CD4-positive, alpha-beta T cell (primary cell): ENCODE measurements around the gene AHCYL2. TPM values are rescaled to one million over a fixed set of nuclear protein-coding genes. Genes with fewer than 3 reads are reported as not detected.

ENCODE experiments used
- ATAC-seq: fragments of 200-7000 bp; cut with Tn5 transposase; one replicate; pipeline ENCODE4 v1.10.0; 2022; ENCODE audit warnings: mild to moderate bottlenecking; ENCODE audit not compliant: poor library complexity
- CTCF ChIA-PET: fragments of 350-600 bp; sonication (Branson Sonifier 250); formaldehyde crosslinking; loops from one replicate; lab custom pipeline; 2021; ENCODE audit warnings: antibody characterized with exemption, inconsistent platforms; lab: Charles Lee
- POLR2A ChIA-PET: fragments of 350-600 bp; sonication (Branson Sonifier 250); formaldehyde crosslinking; loops from one replicate; lab custom pipeline; 2021; ENCODE audit warnings: antibody characterized with exemption, inconsistent platforms; lab: Charles Lee
- DNase-seq, 14 experiments: peaks; one replicate each; pipeline ENCODE4 v3.0.0-alpha.2; 2013 to 2020; ENCODE audit warnings: mixed read lengths in 2 of 14
- H3K27ac ChIP-seq, 2 donors: one replicate each; pipeline versions ENCODE4 v1.5.1 to v1.7.0; 2013; ENCODE audit warnings: low read length in 2 of 2, low read depth in 1 of 2, mild to moderate bottlenecking in 1 of 2
- H3K27me3 ChIP-seq, 2 experiments: 1 replicate in 1 of 2; 2 replicates in 1 of 2; pipeline versions ENCODE4 v1.6.1 to v1.7.0; 2013; ENCODE audit warnings: low read length in 2 of 2, control low read depth in 1 of 2, mild to moderate bottlenecking in 1 of 2, moderate library complexity in 1 of 2; ENCODE audit not compliant: insufficient read depth in 2 of 2, control insufficient read depth in 1 of 2
- H3K36me3 ChIP-seq: one replicate; pipeline ENCODE4 v1.6.1; 2013; ENCODE audit warnings: low read length, control low read depth; ENCODE audit not compliant: insufficient read depth
- H3K4me1 ChIP-seq: one replicate; pipeline ENCODE4 v1.6.1; 2013; ENCODE audit warnings: low read length, control low read depth; ENCODE audit not compliant: insufficient read depth
- H3K4me3 ChIP-seq: one replicate; pipeline ENCODE4 v1.5.1; 2013; ENCODE audit warnings: mild to moderate bottlenecking, low read length, moderate library complexity
- H3K9me3 ChIP-seq, 2 experiments: 1 replicate in 1 of 2; 2 replicates in 1 of 2; pipeline versions ENCODE4 v1.6.1 to v1.7.0; 2013; ENCODE audit warnings: low read length in 2 of 2, mild to moderate bottlenecking in 2 of 2, control low read depth in 1 of 2, moderate library complexity in 1 of 2; ENCODE audit not compliant: control insufficient read depth in 1 of 2, insufficient read depth in 1 of 2
- H3K27ac Mint-ChIP-seq: one replicate; pipeline ENCODE4 v1.8.0; 2020; ENCODE audit warnings: mixed read lengths
- H3K27me3 Mint-ChIP-seq: one replicate; pipeline ENCODE4 v1.8.0; 2021; ENCODE audit warnings: mixed read lengths
- H3K36me3 Mint-ChIP-seq: one replicate; pipeline ENCODE4 v1.8.0; 2021; ENCODE audit warnings: low read depth, mixed read lengths
- H3K4me1 Mint-ChIP-seq: one replicate; pipeline ENCODE4 v1.8.0; 2021; ENCODE audit warnings: low read depth, mixed read lengths
- H3K4me3 Mint-ChIP-seq: one replicate; pipeline ENCODE4 v1.8.0; 2020; ENCODE audit warnings: mild to moderate bottlenecking, mixed read lengths
- H3K9me3 Mint-ChIP-seq: one replicate; pipeline ENCODE4 v1.8.0; 2020; ENCODE audit warnings: mixed read lengths
- intact Hi-C, 2 experiments: fragments of 100-400 bp; cut with DNase I in 1 of 2; cut with micrococcal nuclease in 1 of 2; formaldehyde crosslinking; loops; one replicate each; pipeline versions ENCODE4 v1.15.1 to v1.9.0; 2023 to 2025; cut with DNase I, micrococcal nuclease
- total RNA-seq, 174 experiments: library from RNA in 2 of 174; stranded (reverse) in 2 of 174; gene quantifications; one replicate each; pipeline ENCODE4 v1.2.3 and lab custom pipeline; 2021 to 2026
- TF ChIP-seq, protein P1 (sequence below): fragments of 200-600 bp; IDR thresholded peaks from one replicate; pipeline ENCODE4 v1.8.0; 2022; ENCODE audit warnings: antibody characterized with exemption, mild to moderate bottlenecking

Gene AHCYL2
- total RNA-seq, 2 experiments from 2014 or later = 5.8 to 6.0 TPM

GRCh38 chr7:129385116-129385515 is 160.3 kb downstream of the AHCYL2 start:
- Histone ChIP-seq H3K4me1 (no peaks in the 10 kb centered on the region), H3K4me3 (no peak overlapping the region), H3K9me3 (no peaks in the 10 kb centered on the region), H3K27ac (no peak overlapping the region), H3K27me3 (no peaks in the 10 kb centered on the region), H3K36me3 (peaks cover 16% of the 10 kb centered on the region)
- Mint-ChIP-seq H3K27ac (no peak overlapping the region), H3K27me3 (no peaks in the 10 kb centered on the region), H3K36me3 (peaks cover 68% of the 10 kb centered on the region), H3K4me1 (no peaks in the 10 kb centered on the region), H3K9me3 (no peaks in the 10 kb centered on the region), H3K4me3 (no peak overlapping the region)
- intact Hi-C loops = no loop called here
- TF ChIP-seq, protein P1, sequence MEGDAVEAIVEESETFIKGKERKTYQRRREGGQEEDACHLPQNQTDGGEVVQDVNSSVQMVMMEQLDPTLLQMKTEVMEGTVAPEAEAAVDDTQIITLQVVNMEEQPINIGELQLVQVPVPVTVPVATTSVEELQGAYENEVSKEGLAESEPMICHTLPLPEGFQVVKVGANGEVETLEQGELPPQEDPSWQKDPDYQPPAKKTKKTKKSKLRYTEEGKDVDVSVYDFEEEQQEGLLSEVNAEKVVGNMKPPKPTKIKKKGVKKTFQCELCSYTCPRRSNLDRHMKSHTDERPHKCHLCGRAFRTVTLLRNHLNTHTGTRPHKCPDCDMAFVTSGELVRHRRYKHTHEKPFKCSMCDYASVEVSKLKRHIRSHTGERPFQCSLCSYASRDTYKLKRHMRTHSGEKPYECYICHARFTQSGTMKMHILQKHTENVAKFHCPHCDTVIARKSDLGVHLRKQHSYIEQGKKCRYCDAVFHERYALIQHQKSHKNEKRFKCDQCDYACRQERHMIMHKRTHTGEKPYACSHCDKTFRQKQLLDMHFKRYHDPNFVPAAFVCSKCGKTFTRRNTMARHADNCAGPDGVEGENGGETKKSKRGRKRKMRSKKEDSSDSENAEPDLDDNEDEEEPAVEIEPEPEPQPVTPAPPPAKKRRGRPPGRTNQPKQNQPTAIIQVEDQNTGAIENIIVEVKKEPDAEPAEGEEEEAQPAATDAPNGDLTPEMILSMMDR = no peak
- ATAC-seq (no peak), DNase-seq (no peak)
- ChIA-PET POLR2A (no interaction called here), CTCF (no interaction called here)

DNA sequence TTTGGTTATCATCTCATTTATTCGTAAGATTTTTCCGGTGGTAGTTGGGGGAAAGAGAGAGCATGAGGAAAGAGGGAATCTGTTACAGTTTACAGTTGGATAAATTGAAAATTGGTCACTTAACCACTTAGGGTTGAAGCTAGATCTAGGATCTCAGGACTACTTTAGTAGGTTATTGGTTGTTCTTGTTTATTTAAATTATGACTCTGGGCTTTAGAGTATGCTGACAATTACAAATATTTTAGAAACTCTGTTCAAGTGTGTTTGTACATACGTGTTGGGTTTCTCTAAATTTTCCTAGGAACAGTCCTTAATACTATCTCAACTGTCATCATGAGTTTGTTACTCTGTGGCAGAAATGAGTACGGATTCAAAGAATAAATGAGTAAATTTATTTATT is 160.8 kb downstream of the AHCYL2 start:
- H3K36me3 Mint-ChIP-seq = peaks cover 68% of the 10 kb centered on the region
- no peaks in the 10 kb centered on the region for H3K4me1 ChIP-seq
- no peak overlapping the region for H3K4me3 ChIP-seq
- peaks cover 21% of the 10 kb centered on the region for H3K36me3 ChIP-seq
- H3K27me3 ChIP-seq = no peaks in the 10 kb centered on the region
- H3K27ac ChIP-seq = no peak overlapping the region
- H3K9me3 Mint-ChIP-seq = no peaks in the 10 kb centered on the region
- ATAC-seq = no peak
- no peaks in the 10 kb centered on the region for H3K27me3 Mint-ChIP-seq
- TF ChIP-seq, protein P1 = no peak
- no peaks in the 10 kb centered on the region for H3K9me3 ChIP-seq
- intact Hi-C loops = no loop called here
- ChIA-PET CTCF (no interaction called here), POLR2A (no interaction called here)
- H3K4me3 Mint-ChIP-seq = no peak overlapping the region
- no peak overlapping the region for H3K27ac Mint-ChIP-seq
- H3K4me1 Mint-ChIP-seq = no peaks in the 10 kb centered on the region
- no peak for DNase-seq

DNA sequence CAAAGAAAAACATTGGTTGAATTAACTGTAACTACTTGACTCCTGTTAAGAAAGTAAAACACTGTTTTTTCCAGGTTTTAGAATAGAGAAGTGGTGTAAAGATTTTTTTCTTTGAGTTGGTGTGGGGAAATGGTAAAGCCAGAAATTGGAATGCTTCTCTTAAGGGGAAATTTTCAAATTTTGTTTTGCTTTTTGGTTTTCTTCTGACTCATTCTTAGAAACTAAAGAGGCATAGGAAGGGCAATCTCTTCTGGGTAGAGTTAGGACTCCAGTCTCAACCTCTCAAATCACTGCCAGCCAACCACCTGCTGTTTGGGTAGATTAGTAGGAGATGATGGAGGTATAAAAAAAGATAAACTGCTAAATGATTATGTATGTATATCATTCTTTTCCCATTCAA is 161.7 kb downstream of the AHCYL2 start:
- no peaks in the 10 kb centered on the region for H3K9me3 ChIP-seq
- H3K27ac Mint-ChIP-seq = no peak overlapping the region
- H3K4me3 Mint-ChIP-seq = no peak overlapping the region
- no peak overlapping the region for H3K27ac ChIP-seq
- peaks cover 23% of the 10 kb centered on the region for H3K36me3 ChIP-seq
- no peaks in the 10 kb centered on the region for H3K27me3 Mint-ChIP-seq
- TF ChIP-seq, protein P1 = no peak
- H3K27me3 ChIP-seq = no peaks in the 10 kb centered on the region
- no peaks in the 10 kb centered on the region for H3K9me3 Mint-ChIP-seq
- ChIA-PET POLR2A (no interaction called here), CTCF (no interaction called here)
- no peak for DNase-seq
- no peak for ATAC-seq
- H3K4me1 Mint-ChIP-seq = no peaks in the 10 kb centered on the region
- H3K36me3 Mint-ChIP-seq = peaks cover 67% of the 10 kb centered on the region
- intact Hi-C loops = no loop called here
- H3K4me3 ChIP-seq = no peak overlapping the region
- H3K4me1 ChIP-seq = no peaks in the 10 kb centered on the region
